ENCODE results near the gene TNFRSF4. TPM values are rescaled to one million over a fixed set of nuclear protein-coding genes. Genes with fewer than 3 reads are reported as not detected.
"Not testable (repeated sequence)": the region's sequence is repeated elsewhere in the genome, so short reads cannot be mapped to it uniquely, and the experiment has no call there.

Gene TNFRSF4
- total RNA-seq (2014; rRNA removed; shearing (Covaris generic); ENCODE audit: low replicate concordance) = not detected in 2 replicates

- in situ Hi-C loops (cut with HindIII; ENCODE audit: low pct_unique_long_range_greater_than_20kb, low sequenced_read_pairs) = no loop called here
- DNase-seq (ENCODE audit: low read depth) = no peak
Measured at GRCh38 chr1:1213345-1214265, at the start of gene TNFRSF4. TSS of gene TNFRSF4 (minus strand) at chr1:1214153. CDS start at chr1:1214127, 26 bp downstream.

GRCh38 chr1:1262758-1263157, 48.8 kb upstream of the TNFRSF4 start:
- DNase-seq (ENCODE audit: low read depth) = no peak
- in situ Hi-C loops (cut with HindIII; ENCODE audit: low pct_unique_long_range_greater_than_20kb, low sequenced_read_pairs) = no loop called here

- DNase-seq (ENCODE audit: low read depth) = no peak
- in situ Hi-C loops (cut with HindIII; ENCODE audit: low pct_unique_long_range_greater_than_20kb, low sequenced_read_pairs) = no loop called here
Measured at GRCh38 chr1:1262071-1262470, 48.1 kb upstream of the TNFRSF4 start.

GRCh38 chr1:1260843-1261560, 47.0 kb upstream of the TNFRSF4 start:
- DNase-seq (ENCODE audit: low read depth) = no peak
- in situ Hi-C loops (cut with HindIII; ENCODE audit: low pct_unique_long_range_greater_than_20kb, low sequenced_read_pairs) = no loop called here

- in situ Hi-C loops (cut with HindIII; ENCODE audit: low pct_unique_long_range_greater_than_20kb, low sequenced_read_pairs) = no loop called here
- DNase-seq (ENCODE audit: low read depth) = no peak
Measured at GRCh38 chr1:1259951-1260600, 46.1 kb upstream of the TNFRSF4 start.

GRCh38 chr1:1259540-1259939, 45.6 kb upstream of the TNFRSF4 start:
- in situ Hi-C loops (cut with HindIII; ENCODE audit: low pct_unique_long_range_greater_than_20kb, low sequenced_read_pairs) = no loop called here
- DNase-seq (ENCODE audit: low read depth) = no peak

- in situ Hi-C loops (cut with HindIII; ENCODE audit: low pct_unique_long_range_greater_than_20kb, low sequenced_read_pairs) = no loop called here
- no peak for DNase-seq (ENCODE audit: low read depth)
Measured at GRCh38 chr1:1259119-1259488, 45.2 kb upstream of the TNFRSF4 start.

- in situ Hi-C loops (cut with HindIII; ENCODE audit: low pct_unique_long_range_greater_than_20kb, low sequenced_read_pairs) = no loop called here
- no peak for DNase-seq (ENCODE audit: low read depth)
Measured at GRCh38 chr1:1256956-1257871, 43.3 kb upstream of the TNFRSF4 start.

GRCh38 chr1:1255611-1256010, 41.7 kb upstream of the TNFRSF4 start:
- DNase-seq (ENCODE audit: low read depth) = no peak
- in situ Hi-C loops (cut with HindIII; ENCODE audit: low pct_unique_long_range_greater_than_20kb, low sequenced_read_pairs) = no loop called here

- in situ Hi-C loops (cut with HindIII; ENCODE audit: low pct_unique_long_range_greater_than_20kb, low sequenced_read_pairs) = no loop called here
- DNase-seq (ENCODE audit: low read depth) = no peak
Measured at GRCh38 chr1:1255078-1255477, 41.1 kb upstream of the TNFRSF4 start.

GRCh38 chr1:1254667-1254998, 40.7 kb upstream of the TNFRSF4 start:
- in situ Hi-C loops (cut with HindIII; ENCODE audit: low pct_unique_long_range_greater_than_20kb, low sequenced_read_pairs) = no loop called here
- DNase-seq (ENCODE audit: low read depth) = no peak

GRCh38 chr1:1253972-1254666, 40.2 kb upstream of the TNFRSF4 start:
- DNase-seq (ENCODE audit: low read depth) = no peak
- in situ Hi-C loops (cut with HindIII; ENCODE audit: low pct_unique_long_range_greater_than_20kb, low sequenced_read_pairs) = no loop called here

GRCh38 chr1:1253314-1253713, 39.4 kb upstream of the TNFRSF4 start:
- in situ Hi-C loops (cut with HindIII; ENCODE audit: low pct_unique_long_range_greater_than_20kb, low sequenced_read_pairs) = no loop called here
- DNase-seq (ENCODE audit: low read depth) = no peak

GRCh38 chr1:1250786-1251284, 36.9 kb upstream of the TNFRSF4 start:
- DNase-seq (ENCODE audit: low read depth) = no peak
- in situ Hi-C loops (cut with HindIII; ENCODE audit: low pct_unique_long_range_greater_than_20kb, low sequenced_read_pairs) = no loop called here

- in situ Hi-C loops (cut with HindIII; ENCODE audit: low pct_unique_long_range_greater_than_20kb, low sequenced_read_pairs) = not testable (repeated sequence)
Measured at GRCh38 chr1:1248009-1248913, 34.3 kb upstream of the TNFRSF4 start.

GRCh38 chr1:1247341-1247913, 33.5 kb upstream of the TNFRSF4 start:
- in situ Hi-C loops (cut with HindIII; ENCODE audit: low pct_unique_long_range_greater_than_20kb, low sequenced_read_pairs) = no loop called here
- no peak for DNase-seq (ENCODE audit: low read depth)

More at GRCh38 chr1:1248009-1248913, 34.3 kb upstream of the TNFRSF4 start:
- not testable (repeated sequence) for DNase-seq (ENCODE audit: low read depth)
